ENCODE measurements around the gene STX10.
A peak's percentile ranks its signal among the peaks of the same experiment; 100 is the strongest.

The STX10 gene

DNA sequence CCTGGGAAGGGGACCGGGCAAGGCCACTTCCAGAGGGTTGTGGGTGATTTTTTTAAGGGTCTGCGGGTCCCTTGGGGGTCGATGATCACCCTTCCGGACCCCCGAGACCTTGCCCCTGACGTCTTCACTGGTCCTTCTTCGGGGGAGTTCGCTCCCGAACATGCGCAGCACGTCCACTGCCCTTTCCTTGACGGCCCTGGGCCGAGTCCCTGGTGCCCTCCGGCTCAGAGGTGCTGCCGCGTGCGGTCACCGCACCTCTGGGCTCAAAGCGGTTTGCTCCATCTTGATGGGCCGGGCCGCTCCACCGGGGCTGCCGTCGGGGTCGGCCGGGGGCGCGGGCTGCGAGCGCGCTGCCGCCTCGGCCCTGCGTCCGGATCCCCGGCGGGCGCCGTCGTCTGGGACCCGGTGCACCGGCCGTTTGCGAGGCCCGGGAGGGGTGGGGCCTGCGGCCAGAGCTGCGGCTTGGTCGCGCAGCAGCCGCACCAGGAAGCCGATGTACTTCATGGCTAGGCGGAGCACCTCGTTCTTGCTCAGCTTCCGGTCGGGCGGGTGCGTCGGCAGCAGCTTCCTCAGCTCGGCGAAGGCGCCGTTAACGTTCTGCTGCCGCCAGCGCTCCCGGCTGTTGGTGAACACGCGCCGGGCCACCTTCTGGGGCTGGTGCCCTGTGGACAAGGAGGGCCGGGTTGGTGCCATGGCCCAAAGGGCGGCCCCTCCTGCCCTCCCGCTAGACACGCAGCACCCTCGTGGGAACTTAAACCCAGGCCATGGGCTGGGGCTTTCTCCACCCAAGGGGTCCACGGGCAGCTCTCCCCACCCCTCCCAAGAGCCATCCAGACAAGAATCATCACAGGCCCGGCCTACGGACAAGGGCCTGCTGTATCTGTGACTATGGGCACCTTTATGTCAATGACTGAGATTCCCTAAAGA lies 50.8 kb downstream of the STX10 start:
- peak; percentile 47 for DNase-seq

DNA sequence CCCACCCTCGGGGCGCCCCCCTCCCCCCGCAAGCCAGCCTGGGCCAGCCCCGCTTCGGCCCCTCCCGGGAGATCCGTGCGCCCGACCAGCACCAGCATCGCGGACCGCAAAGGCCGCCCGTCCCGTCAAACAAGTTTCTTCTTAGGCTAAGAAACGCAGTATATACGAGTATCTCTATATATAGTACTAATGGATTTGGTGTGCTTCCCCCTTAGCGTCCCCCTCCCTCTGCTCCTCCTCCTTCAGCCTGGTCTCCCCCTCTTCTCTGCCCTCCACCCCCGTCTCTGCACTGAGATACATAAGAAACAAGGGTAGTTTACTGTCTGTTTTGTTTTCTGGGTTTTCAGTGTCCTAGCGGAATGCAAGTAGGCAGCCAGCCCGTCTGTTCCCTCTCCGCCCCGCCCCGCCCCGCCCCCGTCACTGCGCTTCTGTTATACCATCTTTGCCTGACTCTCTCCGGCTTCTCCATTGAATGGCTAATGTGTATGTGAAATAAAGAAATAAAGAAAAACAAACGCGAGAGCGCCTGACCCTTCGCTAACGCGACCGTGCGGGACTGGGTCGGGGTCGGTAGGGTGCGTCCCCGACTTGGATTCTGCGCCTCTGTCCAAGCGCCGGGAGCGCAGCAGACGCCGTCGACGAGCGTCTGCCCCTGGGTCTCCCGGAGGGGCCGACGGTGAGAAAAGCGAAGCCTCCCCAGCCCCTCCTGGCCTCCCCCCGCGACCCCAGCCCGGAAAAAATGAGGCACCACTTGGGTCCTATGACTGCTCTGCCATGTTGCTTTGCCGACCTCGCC lies 51.7 kb downstream of the STX10 start:
- no peak for DNase-seq

DNA sequence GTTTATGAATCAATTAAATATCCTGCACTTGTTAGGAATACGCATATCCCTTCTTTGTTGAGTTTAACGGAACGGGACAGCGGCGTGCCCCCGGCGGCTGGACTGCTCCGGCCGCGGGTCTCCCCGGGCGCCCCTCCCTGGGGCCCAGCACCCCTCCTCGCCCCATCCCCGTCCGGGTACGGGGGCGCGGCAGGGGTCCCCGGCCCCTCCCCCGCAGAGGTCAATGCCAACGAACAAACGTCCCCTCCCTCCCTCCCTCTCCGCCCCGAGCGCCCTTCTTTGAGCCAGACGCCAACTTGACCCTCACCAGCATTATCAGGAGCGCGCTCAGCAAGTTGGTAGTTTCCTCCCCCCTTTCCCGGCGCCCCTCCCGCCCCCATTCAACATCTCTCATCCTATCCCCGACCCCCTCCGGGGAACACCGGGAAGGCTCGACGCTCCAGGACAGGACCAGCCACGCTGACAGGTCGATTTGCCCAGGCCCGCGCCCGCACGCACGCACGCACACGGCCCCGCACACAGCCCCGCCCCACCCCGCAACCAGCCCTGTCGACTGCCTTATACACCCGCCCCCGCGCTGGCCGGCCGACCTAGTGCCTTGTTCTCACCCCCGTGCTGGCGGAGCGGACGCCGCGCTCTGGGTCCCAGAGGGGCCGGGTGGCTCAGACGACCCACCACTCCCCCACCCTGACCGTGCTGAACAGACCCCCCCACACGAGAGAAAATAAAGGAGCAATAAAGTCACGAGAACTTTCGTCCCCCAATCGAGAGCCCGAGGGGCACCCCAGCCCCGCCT lies 52.5 kb downstream of the STX10 start:
- no peak for DNase-seq

DNA sequence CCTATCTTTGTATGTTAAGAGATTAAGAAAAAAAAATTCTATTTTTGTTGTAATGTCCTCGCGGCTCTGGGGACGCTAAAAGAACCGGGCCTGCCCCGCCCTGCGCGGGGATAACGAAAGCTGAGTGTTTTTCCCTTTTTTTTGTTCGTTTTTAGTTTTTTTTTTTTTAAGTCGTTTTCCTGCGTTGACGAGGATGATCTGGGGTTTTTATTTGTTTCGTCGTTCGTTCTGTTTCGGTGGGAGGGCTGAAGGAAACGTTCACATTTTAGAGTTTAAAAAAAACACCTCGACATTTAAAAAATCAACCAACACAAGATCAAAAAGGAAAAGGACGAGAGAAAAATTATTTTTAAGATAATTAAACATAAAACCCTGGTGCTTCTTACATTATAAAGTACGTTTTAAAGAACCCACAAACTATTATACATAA lies 53.1 kb downstream of the STX10 start:
- DNase-seq: no peak

DNA sequence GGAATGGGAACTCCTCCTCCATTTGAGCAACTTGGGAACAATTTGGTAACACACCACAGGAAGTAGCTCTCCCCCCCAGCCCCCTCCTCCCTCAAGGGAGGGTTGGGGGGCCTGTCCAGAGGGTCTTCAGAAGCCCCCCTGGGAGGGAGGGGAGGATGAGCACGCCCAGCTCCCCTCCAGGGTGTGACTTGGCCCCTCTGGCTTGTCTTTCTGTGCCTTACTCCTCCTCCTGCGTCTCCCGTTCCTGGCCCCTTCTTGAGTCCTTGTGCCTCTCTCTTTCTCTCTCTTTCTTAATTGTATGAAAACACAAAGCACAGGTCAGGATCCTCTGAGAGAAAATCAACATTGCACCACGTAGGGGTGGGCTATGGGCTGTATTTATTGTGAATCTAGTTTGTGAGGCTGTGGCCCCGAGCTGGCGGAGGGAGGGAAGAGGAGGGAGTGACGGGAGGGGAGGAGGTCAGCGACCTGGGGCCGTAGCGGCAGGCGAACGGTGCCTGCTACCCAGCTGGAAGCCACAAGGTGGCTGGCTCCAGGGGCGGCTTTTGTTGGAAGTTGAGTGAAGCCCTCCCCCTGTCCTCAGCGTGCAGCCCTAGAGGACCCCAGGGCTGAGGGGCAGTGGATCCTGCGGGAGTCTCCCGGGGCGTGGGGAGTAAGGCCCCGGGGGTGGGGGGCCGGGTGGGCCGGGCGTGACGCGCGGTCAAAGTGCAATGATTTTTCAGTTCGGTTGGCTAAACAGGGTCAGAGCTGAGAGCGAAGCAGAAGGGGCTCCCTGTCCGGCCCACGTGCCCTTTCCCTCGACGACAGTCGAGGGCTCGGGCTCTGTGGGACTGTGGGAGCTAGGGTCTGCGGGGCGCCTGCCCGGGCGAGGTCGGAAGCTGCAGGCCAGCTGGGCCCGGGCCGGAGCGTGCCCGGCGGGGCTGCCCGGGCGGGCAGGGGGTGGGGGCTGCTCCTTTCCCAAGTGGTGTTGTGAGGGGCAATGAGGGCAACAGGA lies 53.9 kb downstream of the STX10 start:
- DNase-seq: no peak

DNA sequence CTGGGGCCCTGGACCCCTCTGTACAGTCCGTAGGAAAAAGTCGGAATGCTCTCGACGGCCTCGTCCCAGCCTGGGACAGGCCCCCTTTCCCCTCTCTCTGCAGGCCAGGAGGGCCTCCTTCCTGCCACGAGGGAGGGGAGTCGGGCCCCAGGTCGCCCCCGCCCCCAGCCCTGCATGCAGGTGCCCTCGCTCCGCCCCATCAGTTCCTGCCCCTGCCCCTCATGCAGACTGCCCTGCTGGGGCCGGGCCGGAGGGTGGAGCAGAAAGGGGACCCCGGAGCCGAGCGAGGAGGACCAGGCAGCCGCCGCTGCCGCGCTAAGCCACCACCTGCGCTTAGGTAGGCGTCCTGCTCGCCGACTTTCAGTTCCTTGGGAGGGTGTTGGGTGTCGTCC lies 54.8 kb downstream of the STX10 start:
- no peak for DNase-seq

DNA sequence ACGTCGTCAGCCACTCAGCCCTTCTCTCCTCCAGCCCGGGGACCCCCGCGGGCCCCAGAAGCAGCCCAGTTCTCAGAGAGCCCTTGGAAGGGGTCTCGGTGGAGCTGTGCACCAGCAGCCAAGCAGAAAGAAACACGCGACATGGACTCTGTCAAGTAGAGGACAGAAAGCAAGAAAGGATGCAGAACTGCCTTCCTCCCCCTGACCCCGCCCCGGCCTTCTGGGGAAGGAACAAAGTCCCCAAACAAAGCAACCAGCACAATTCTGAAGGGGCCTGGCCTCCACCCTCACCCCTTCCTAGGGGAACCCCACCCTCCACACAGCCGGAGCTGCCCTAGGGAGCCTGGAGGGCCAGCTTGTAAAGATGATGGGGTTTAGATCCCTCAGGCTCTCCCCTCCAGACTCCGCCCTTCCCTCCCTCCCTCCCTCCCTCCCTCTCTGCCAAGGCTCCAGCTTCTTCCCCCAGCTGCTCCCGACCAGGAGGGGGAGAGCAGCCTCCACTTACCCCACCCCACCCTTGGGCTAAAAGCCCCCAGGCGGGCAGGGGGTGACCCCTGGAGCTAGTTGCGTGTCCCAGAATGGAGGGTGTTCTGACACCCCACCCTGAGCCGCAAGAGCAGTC lies 55.3 kb downstream of the STX10 start:
- no peak for DNase-seq

DNA sequence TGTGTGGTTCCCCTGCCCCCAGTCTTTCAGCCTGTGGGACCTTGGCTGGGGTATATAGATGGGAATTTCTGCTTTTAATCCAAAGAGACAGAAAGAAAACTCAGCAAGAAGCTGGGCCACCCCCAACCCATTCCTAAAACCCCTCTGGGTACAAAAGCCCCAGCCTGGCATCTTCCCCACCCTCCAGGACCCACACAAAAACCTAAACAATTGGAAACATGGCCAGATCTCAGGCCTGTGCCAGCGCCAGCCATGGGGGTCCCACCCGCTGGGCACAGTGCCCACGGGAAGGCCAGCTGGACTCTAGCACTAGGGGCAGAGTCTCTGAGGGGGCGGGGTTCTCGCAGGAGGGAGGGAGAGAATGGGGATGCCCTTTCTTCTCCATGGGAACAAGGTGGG lies 56.1 kb downstream of the STX10 start:
- DNase-seq: peak; percentile 69
